Breast epithelium (tissue), 3 donors: ENCODE measurements around the gene MB21D2.

ENCODE experiments used
- POLR2A ChIP-seq: fragments of 450-650 bp; IDR thresholded peaks from one replicate; pipeline ENCODE4 v1.6.1; 2016; ENCODE audit warnings: antibody characterized with exemption, mild to moderate bottlenecking, moderate library complexity
- TF ChIP-seq, protein P1 (sequence below), 3 donors: fragments of 450-650 bp; IDR thresholded peaks; one replicate each; pipeline ENCODE4 v1.5.1; 2016 to 2017; ENCODE audit warnings: antibody characterized with exemption in 3 of 3, mild to moderate bottlenecking in 3 of 3, moderate library complexity in 3 of 3

DNA sequence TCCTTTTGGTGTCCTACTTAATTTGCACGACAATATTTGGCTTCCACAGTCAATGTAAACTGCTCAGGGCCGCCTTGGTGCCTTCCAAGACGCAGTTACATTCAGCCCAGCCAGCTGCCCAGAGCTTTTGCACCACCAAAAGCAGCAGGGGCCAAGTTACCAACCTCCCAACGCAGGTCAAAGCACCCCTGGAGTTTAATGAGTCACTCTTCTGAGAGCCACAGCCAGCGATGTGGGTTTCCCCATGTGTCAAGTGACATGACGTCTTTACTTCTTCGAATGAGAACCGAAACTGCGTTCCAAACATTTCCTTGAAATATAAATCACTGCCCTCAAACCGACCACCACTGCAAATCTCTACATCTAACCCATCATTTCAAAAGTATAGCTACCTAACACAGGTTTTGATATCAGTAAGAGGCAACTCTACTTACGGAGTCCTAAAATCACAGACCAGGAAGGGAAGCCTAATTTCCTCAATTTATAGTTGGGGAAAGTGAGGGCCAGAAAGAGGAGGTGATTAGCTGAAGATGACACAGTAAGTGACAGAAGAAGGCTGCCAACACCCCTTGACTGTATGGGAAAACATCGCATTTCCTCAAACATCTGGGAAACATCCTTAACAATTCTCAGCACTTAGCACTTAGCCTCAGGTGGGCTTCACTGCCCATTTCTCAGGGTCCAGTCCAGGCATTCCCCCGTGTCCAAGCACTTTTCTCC lies 24.5 kb downstream of the MB21D2 start:
- TF ChIP-seq, protein P1, sequence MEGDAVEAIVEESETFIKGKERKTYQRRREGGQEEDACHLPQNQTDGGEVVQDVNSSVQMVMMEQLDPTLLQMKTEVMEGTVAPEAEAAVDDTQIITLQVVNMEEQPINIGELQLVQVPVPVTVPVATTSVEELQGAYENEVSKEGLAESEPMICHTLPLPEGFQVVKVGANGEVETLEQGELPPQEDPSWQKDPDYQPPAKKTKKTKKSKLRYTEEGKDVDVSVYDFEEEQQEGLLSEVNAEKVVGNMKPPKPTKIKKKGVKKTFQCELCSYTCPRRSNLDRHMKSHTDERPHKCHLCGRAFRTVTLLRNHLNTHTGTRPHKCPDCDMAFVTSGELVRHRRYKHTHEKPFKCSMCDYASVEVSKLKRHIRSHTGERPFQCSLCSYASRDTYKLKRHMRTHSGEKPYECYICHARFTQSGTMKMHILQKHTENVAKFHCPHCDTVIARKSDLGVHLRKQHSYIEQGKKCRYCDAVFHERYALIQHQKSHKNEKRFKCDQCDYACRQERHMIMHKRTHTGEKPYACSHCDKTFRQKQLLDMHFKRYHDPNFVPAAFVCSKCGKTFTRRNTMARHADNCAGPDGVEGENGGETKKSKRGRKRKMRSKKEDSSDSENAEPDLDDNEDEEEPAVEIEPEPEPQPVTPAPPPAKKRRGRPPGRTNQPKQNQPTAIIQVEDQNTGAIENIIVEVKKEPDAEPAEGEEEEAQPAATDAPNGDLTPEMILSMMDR (IDR thresholded peaks at IDR 0.05): no peak
- no peak for TF ChIP-seq POLR2A
